ENCODE measurements around the gene RAD9A.

DNA sequence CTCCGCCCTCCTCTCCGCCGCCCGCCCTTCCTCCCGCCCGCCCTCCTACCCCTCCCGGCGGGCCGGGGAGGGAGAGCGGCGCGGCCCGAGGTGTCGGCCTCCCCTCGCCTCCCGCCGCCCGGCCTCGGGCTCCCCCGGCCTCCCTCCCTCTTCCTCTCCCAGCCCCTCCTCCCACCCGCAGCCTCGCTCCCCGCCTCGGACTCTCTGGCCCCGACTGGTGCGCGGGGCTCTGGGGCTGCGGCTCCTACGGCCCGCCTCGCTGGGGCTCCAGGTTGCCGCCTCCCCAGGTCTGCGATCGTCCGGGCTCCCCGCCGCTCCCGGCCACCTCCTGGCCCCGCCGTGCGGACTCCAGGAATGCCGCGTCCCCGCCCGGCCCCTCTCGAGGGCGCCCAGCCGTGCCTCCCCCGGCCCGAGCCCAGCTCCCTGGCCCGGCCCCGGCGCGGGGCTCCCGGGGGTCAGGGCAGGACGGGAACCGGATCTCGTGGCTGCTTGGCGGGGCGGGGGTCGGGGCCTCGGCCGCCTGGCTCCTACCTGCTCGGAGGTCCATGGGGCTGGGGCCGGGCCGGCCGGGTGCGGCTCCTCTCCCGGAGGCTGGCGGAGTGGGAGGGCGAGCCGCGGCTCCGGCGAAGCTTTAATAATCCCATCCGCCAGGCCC is 18.7 kb upstream of the RAD9A start, which contains the start of gene CLCF1:
- TF ChIP-seq, protein P1, sequence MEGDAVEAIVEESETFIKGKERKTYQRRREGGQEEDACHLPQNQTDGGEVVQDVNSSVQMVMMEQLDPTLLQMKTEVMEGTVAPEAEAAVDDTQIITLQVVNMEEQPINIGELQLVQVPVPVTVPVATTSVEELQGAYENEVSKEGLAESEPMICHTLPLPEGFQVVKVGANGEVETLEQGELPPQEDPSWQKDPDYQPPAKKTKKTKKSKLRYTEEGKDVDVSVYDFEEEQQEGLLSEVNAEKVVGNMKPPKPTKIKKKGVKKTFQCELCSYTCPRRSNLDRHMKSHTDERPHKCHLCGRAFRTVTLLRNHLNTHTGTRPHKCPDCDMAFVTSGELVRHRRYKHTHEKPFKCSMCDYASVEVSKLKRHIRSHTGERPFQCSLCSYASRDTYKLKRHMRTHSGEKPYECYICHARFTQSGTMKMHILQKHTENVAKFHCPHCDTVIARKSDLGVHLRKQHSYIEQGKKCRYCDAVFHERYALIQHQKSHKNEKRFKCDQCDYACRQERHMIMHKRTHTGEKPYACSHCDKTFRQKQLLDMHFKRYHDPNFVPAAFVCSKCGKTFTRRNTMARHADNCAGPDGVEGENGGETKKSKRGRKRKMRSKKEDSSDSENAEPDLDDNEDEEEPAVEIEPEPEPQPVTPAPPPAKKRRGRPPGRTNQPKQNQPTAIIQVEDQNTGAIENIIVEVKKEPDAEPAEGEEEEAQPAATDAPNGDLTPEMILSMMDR (conservative IDR thresholded peaks at IDR 0.05 in 1 of 2, IDR thresholded peaks at IDR 0.05 in 1 of 2; ENCODE audit: low read depth in 1 of 2, low read length in 2 of 2): no peak
- no peak for TF ChIP-seq EZH2 (IDR thresholded peaks at IDR 0.05; ENCODE audit: low read length, missing control alignments)

All from fibroblast of lung (primary cell).